Activated T-helper 17 cell treated with anti-CD3 and anti-CD28 coated beads, Interleukin-2, amount 50 U/mL, for 72 hours (primary cell): Measurements from ENCODE around the gene MEGF9. TPM values are rescaled to one million over a fixed set of nuclear protein-coding genes. Genes with fewer than 3 reads are reported as not detected.
"Not testable (repeated sequence)": the region's sequence is repeated elsewhere in the genome, so short reads cannot be mapped to it uniquely, and the experiment has no call there.

Experiments used
- ATAC-seq: fragments of 150-1000 bp; cut with Tn5 transposase; replicated peaks from 2 replicates; pipeline ENCODE4 v1.10.0; 2021; ENCODE audit warnings: mild to moderate bottlenecking, moderate library complexity
- H3K27ac Mint-ChIP-seq: one replicate; pipeline ENCODE4 v1.8.0; 2022; ENCODE audit warnings: mixed read lengths
- H3K27me3 Mint-ChIP-seq: one replicate; pipeline ENCODE4 v1.8.0; 2022; ENCODE audit warnings: mixed read lengths
- H3K36me3 Mint-ChIP-seq: one replicate; pipeline ENCODE4 v1.8.0; 2022; ENCODE audit warnings: low read depth, mild to moderate bottlenecking, mixed read lengths
- H3K4me1 Mint-ChIP-seq: one replicate; pipeline ENCODE4 v1.8.0; 2022; ENCODE audit warnings: mixed read lengths
- H3K4me3 Mint-ChIP-seq: one replicate; pipeline ENCODE4 v1.8.0; 2022; ENCODE audit warnings: mild to moderate bottlenecking, mixed read lengths
- H3K9me3 Mint-ChIP-seq: one replicate; pipeline ENCODE4 v1.8.0; 2022; ENCODE audit warnings: mixed read lengths
- total RNA-seq, 2 donors: library from RNA; stranded (reverse); gene quantifications; one replicate each; pipeline ENCODE4 v1.2.3, GENCODE V29; 2022

Gene MEGF9
- total RNA-seq: 1 to 10 TPM; 3.3 to 4.1 TPM

- H3K27ac Mint-ChIP-seq: peak within 1 kb of the TSS; percentile 79
- peaks cover 15% of the 10 kb centered on the region for H3K4me1 Mint-ChIP-seq
- peak; percentile 97 for ATAC-seq
- H3K9me3 Mint-ChIP-seq: no peaks in the 10 kb centered on the region
- no peaks in the 10 kb centered on the region for H3K27me3 Mint-ChIP-seq
- H3K36me3 Mint-ChIP-seq: no peaks in the 10 kb centered on the region
- H3K4me3 Mint-ChIP-seq: peak within 1 kb of the TSS; percentile 91
Measured at GRCh38 chr9:120714088-120714845, at the start of gene MEGF9. TSS of gene MEGF9 (minus strand) at chr9:120714470. CDS start at chr9:120714358, 112 bp downstream.

GRCh38 chr9:120761006-120761405 is 46.7 kb upstream of the MEGF9 start:
- Mint-ChIP-seq H3K4me3 (no peak overlapping the region), H3K4me1 (peaks cover 9% of the 10 kb centered on the region), H3K9me3 (no peaks in the 10 kb centered on the region), H3K27ac (no peak overlapping the region), H3K36me3 (peaks cover 88% of the 10 kb centered on the region), H3K27me3 (no peaks in the 10 kb centered on the region)
- ATAC-seq: no peak

GRCh38 chr9:120759755-120760400 is 45.6 kb upstream of the MEGF9 start:
- no peak for ATAC-seq
- Mint-ChIP-seq H3K4me3 (no peak overlapping the region), H3K27me3 (no peaks in the 10 kb centered on the region), H3K36me3 (peaks cover 76% of the 10 kb centered on the region), H3K9me3 (no peaks in the 10 kb centered on the region), H3K4me1 (peaks cover 6% of the 10 kb centered on the region), H3K27ac (peak overlapping the region; percentile 6)

GRCh38 chr9:120758544-120758943 is 44.3 kb upstream of the MEGF9 start:
- no peaks in the 10 kb centered on the region for H3K9me3 Mint-ChIP-seq
- H3K4me3 Mint-ChIP-seq: no peak overlapping the region
- H3K36me3 Mint-ChIP-seq: peaks cover 63% of the 10 kb centered on the region
- peaks cover 6% of the 10 kb centered on the region for H3K4me1 Mint-ChIP-seq
- H3K27me3 Mint-ChIP-seq: no peaks in the 10 kb centered on the region
- peak overlapping the region; percentile 47 for H3K27ac Mint-ChIP-seq
- peak; percentile 65 for ATAC-seq

GRCh38 chr9:120757026-120757913 is 43.0 kb upstream of the MEGF9 start:
- Mint-ChIP-seq H3K4me3 (no peak overlapping the region), H3K27me3 (no peaks in the 10 kb centered on the region), H3K9me3 (no peaks in the 10 kb centered on the region), H3K4me1 (peaks cover 6% of the 10 kb centered on the region), H3K36me3 (peaks cover 50% of the 10 kb centered on the region), H3K27ac (peak overlapping the region; percentile 47)
- ATAC-seq: no peak

GRCh38 chr9:120756531-120756930 is 42.3 kb upstream of the MEGF9 start:
- ATAC-seq: no peak
- H3K27me3 Mint-ChIP-seq: no peaks in the 10 kb centered on the region
- peaks cover 6% of the 10 kb centered on the region for H3K4me1 Mint-ChIP-seq
- H3K9me3 Mint-ChIP-seq: no peaks in the 10 kb centered on the region
- peaks cover 43% of the 10 kb centered on the region for H3K36me3 Mint-ChIP-seq
- H3K4me3 Mint-ChIP-seq: no peak overlapping the region
- H3K27ac Mint-ChIP-seq: peak overlapping the region; percentile 47

GRCh38 chr9:120755810-120756434 is 41.7 kb upstream of the MEGF9 start:
- H3K9me3 Mint-ChIP-seq: no peaks in the 10 kb centered on the region
- H3K27ac Mint-ChIP-seq: peak overlapping the region; percentile 47
- no peaks in the 10 kb centered on the region for H3K27me3 Mint-ChIP-seq
- peaks cover 37% of the 10 kb centered on the region for H3K36me3 Mint-ChIP-seq
- peaks cover 6% of the 10 kb centered on the region for H3K4me1 Mint-ChIP-seq
- H3K4me3 Mint-ChIP-seq: no peak overlapping the region
- ATAC-seq: peak; percentile 66

- Mint-ChIP-seq H3K27ac (no peak overlapping the region), H3K4me1 (peaks cover 6% of the 10 kb centered on the region), H3K9me3 (no peaks in the 10 kb centered on the region), H3K36me3 (peaks cover 32% of the 10 kb centered on the region), H3K4me3 (no peak overlapping the region), H3K27me3 (no peaks in the 10 kb centered on the region)
- no peak for ATAC-seq
Measured at GRCh38 chr9:120755044-120755443, 40.8 kb upstream of the MEGF9 start.

- Mint-ChIP-seq H3K4me1 (no peaks in the 10 kb centered on the region), H3K36me3 (no peaks in the 10 kb centered on the region), H3K9me3 (no peaks in the 10 kb centered on the region), H3K4me3 (no peak overlapping the region), H3K27me3 (no peaks in the 10 kb centered on the region), H3K27ac (no peak overlapping the region)
- no peak for ATAC-seq
Measured at GRCh38 chr9:120750421-120750820, 36.2 kb upstream of the MEGF9 start.

- not testable (repeated sequence) for H3K36me3 Mint-ChIP-seq, ATAC-seq, H3K27ac Mint-ChIP-seq, H3K4me3 Mint-ChIP-seq, H3K4me1 Mint-ChIP-seq, H3K9me3 Mint-ChIP-seq, H3K27me3 Mint-ChIP-seq
Measured at GRCh38 chr9:120746366-120746765, 32.1 kb upstream of the MEGF9 start.

- H3K4me3 Mint-ChIP-seq: no peak overlapping the region
- ATAC-seq: no peak
- H3K36me3 Mint-ChIP-seq: no peaks in the 10 kb centered on the region
- H3K9me3 Mint-ChIP-seq: no peaks in the 10 kb centered on the region
- no peak overlapping the region for H3K27ac Mint-ChIP-seq
- no peaks in the 10 kb centered on the region for H3K27me3 Mint-ChIP-seq
- H3K4me1 Mint-ChIP-seq: no peaks in the 10 kb centered on the region
Measured at GRCh38 chr9:120745278-120745677, 31.0 kb upstream of the MEGF9 start.

GRCh38 chr9:120742951-120743416 is 28.7 kb upstream of the MEGF9 start:
- H3K4me1 Mint-ChIP-seq: no peaks in the 10 kb centered on the region
- no peak overlapping the region for H3K4me3 Mint-ChIP-seq
- peak; percentile 73 for ATAC-seq
- H3K27me3 Mint-ChIP-seq: no peaks in the 10 kb centered on the region
- peak overlapping the region; percentile 38 for H3K27ac Mint-ChIP-seq
- no peaks in the 10 kb centered on the region for H3K36me3 Mint-ChIP-seq
- H3K9me3 Mint-ChIP-seq: no peaks in the 10 kb centered on the region

- Mint-ChIP-seq H3K27ac (no peak overlapping the region), H3K27me3 (no peaks in the 10 kb centered on the region), H3K36me3 (no peaks in the 10 kb centered on the region), H3K9me3 (no peaks in the 10 kb centered on the region), H3K4me1 (no peaks in the 10 kb centered on the region), H3K4me3 (no peak overlapping the region)
- ATAC-seq: no peak
Measured at GRCh38 chr9:120741701-120742100, 27.4 kb upstream of the MEGF9 start.

- Mint-ChIP-seq H3K4me3 (no peak overlapping the region), H3K27me3 (no peaks in the 10 kb centered on the region), H3K4me1 (no peaks in the 10 kb centered on the region), H3K36me3 (no peaks in the 10 kb centered on the region), H3K27ac (no peak overlapping the region), H3K9me3 (no peaks in the 10 kb centered on the region)
- no peak for ATAC-seq
Measured at GRCh38 chr9:120741191-120741590, 26.9 kb upstream of the MEGF9 start.
